ENCODE results near the gene TMEM234.

Gene TMEM234

DNA sequence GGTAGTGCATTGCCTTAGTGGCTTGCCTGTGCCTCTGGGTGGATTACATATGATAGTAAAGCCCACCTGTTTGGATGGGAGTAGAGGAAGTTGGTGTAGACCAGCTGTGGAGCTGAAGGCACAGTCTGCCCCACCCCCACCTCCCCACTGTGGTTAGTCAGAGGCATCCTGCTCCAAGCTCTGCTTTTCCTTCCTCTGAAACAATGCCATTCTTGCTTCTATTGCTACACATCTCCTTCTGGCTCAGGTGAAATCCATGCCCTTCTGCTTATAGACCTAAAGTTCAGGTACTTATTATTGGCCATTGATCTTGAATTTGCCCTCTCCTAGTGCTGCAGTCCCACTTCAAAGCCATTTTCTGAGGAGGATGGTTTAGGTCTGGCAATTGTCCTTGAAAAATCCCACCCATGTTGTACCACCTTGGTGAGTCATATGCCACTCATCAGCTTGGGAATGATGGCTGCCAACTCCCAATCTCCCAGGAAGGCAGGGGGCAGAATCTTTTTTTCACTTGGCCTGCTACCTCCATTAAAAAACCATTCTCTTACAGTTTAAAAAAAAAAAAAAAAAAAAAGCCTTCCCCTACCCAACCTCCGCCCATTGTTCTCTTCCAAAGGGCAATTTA is 49.4 kb downstream of the TMEM234 start:
- DNase-seq (ENCODE audit: low spot score) = no peak

- DNase-seq (ENCODE audit: low spot score) = no peak
These were observed 51.2 kb downstream of the TMEM234 start for GRCh38 chr1:32170991-32171390.

All from COLO829 (cell line).